GM04504 (cell line): ENCODE data around the gene REN.

ENCODE experiments used
- DNase-seq: peaks from one replicate; pipeline ENCODE4 v3.0.0-alpha.2; 2012; ENCODE audit warnings: low read depth

The REN gene

GRCh38 chr1:204190212-204191211, 24.4 kb upstream of the REN start:
- no peak for DNase-seq

- DNase-seq = no peak
Observed at GRCh38 chr1:204188959-204189639, 23.0 kb upstream of the REN start.

- DNase-seq = no peak
Observed at GRCh38 chr1:204186597-204186996, 20.5 kb upstream of the REN start.

GRCh38 chr1:204181116-204181515, 15.0 kb upstream of the REN start:
- no peak for DNase-seq

GRCh38 chr1:204180133-204180532, 14.0 kb upstream of the REN start:
- no peak for DNase-seq

GRCh38 chr1:204178487-204179281, 12.5 kb upstream of the REN start:
- no peak for DNase-seq

- no peak for DNase-seq
Observed at GRCh38 chr1:204177133-204177532, 11.0 kb upstream of the REN start.

- no peak for DNase-seq
Observed at GRCh38 chr1:204176049-204176448, 9.9 kb upstream of the REN start.

GRCh38 chr1:204174958-204175357, 8.8 kb upstream of the REN start:
- DNase-seq = no peak

GRCh38 chr1:204172404-204173029, 6.4 kb upstream of the REN start:
- DNase-seq = no peak

GRCh38 chr1:204171751-204172178, 5.6 kb upstream of the REN start:
- DNase-seq = peak; percentile 19

- DNase-seq = no peak
Observed at GRCh38 chr1:204170494-204171155, 4.5 kb upstream of the REN start.

- DNase-seq = no peak
Observed at GRCh38 chr1:204169858-204170257, 3.7 kb upstream of the REN start.

GRCh38 chr1:204167730-204168129, 1.6 kb upstream of the REN start:
- no peak for DNase-seq

- DNase-seq = peak; percentile 30
Observed at GRCh38 chr1:204162494-204163074, 3.6 kb downstream of the REN start.

GRCh38 chr1:204161609-204162493, 4.3 kb downstream of the REN start:
- no peak for DNase-seq

- no peak for DNase-seq
Observed at GRCh38 chr1:204157962-204158361, 8.2 kb downstream of the REN start.

- no peak for DNase-seq
Observed at GRCh38 chr1:204155881-204156280, 10.3 kb downstream of the REN start.

- DNase-seq = no peak
Observed at GRCh38 chr1:204154568-204155255, 11.4 kb downstream of the REN start.
